Ishikawa (cell line): ENCODE results near the gene POLR3C.
A peak's percentile ranks its signal among the peaks of the same experiment; 100 is the strongest.

Experiments
- CEBPB ChIP-seq: IDR thresholded peaks from 2 replicates; pipeline ENCODE4 v1.6.1; 2012
- CREB1 ChIP-seq: IDR thresholded peaks from 2 replicates; pipeline ENCODE4 v1.6.1; 2012; ENCODE audit warnings: low read depth
- EGR1 ChIP-seq: IDR thresholded peaks from 2 replicates; pipeline ENCODE4 v1.6.1; 2012
- EP300 ChIP-seq: IDR thresholded peaks from 2 replicates; pipeline ENCODE4 v1.6.1; 2012; ENCODE audit warnings: borderline replicate concordance
- FOXM1 ChIP-seq: IDR thresholded peaks from 2 replicates; pipeline ENCODE4 v1.6.1; 2012; ENCODE audit warnings: low read depth, borderline replicate concordance
- NFIC ChIP-seq: IDR thresholded peaks from 2 replicates; pipeline ENCODE4 v1.6.1; 2012
- RAD21 ChIP-seq: IDR thresholded peaks from 2 replicates; pipeline ENCODE4 v1.6.1; 2012; ENCODE audit warnings: low read depth
- TAF1 ChIP-seq: IDR thresholded peaks from 2 replicates; pipeline ENCODE4 v1.6.1; 2012; ENCODE audit warnings: low read depth, mild to moderate bottlenecking
- TCF12 ChIP-seq: IDR thresholded peaks from 2 replicates; pipeline ENCODE4 v1.6.1; 2012; ENCODE audit warnings: low read depth
- TEAD4 ChIP-seq: IDR thresholded peaks from 2 replicates; pipeline ENCODE4 v1.6.1; 2012
- YY1 ChIP-seq: IDR thresholded peaks from 2 replicates; pipeline ENCODE4 v1.6.1; 2012; ENCODE audit warnings: low read depth
- ZBTB7A ChIP-seq: IDR thresholded peaks from 2 replicates; pipeline ENCODE4 v1.6.1; 2012; ENCODE audit warnings: low read depth
- TF ChIP-seq, protein P1 (sequence below): IDR thresholded peaks from 2 replicates; pipeline ENCODE4 v1.6.1; 2012
- TF ChIP-seq, protein P2 (sequence below): IDR thresholded peaks from 2 replicates; pipeline ENCODE4 v1.6.1; 2012
- TF ChIP-seq, protein P3 (sequence below): IDR thresholded peaks from 2 replicates; pipeline ENCODE4 v1.6.1; 2012; ENCODE audit warnings: low read depth, mild to moderate bottlenecking

POLR3C gene

DNA sequence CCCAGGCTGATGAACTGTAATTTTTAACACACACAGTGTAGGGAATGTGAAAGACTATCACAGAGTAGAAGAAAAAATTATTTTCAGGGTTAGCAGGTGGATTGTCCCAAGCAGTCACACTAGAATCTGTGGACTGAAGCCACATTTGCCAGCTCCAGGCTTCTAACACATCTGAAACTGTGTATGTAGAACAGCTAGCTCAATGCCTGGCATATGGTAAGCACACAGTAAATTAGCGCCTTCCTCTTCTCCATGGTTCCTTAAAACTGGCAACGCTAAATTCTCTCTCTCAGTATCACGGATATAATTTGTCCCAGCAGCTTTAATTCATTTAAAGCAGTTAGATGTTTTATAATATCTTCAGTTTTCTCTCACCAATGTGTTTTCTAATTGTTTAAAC is 19.0 kb downstream of the POLR3C start:
- TF ChIP-seq YY1 (no peak), CREB1 (no peak), CEBPB (no peak), TAF1 (no peak), FOXM1 (no peak), ZBTB7A (no peak), TEAD4 (no peak), TCF12 (no peak), EP300 (no peak), EGR1 (no peak), RAD21 (no peak), NFIC (no peak)
- TF ChIP-seq, protein P1, sequence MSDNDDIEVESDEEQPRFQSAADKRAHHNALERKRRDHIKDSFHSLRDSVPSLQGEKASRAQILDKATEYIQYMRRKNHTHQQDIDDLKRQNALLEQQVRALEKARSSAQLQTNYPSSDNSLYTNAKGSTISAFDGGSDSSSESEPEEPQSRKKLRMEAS, result no peak
- TF ChIP-seq, protein P2, sequence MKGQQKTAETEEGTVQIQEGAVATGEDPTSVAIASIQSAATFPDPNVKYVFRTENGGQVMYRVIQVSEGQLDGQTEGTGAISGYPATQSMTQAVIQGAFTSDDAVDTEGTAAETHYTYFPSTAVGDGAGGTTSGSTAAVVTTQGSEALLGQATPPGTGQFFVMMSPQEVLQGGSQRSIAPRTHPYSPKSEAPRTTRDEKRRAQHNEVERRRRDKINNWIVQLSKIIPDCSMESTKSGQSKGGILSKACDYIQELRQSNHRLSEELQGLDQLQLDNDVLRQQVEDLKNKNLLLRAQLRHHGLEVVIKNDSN, result no peak
- TF ChIP-seq, protein P3, sequence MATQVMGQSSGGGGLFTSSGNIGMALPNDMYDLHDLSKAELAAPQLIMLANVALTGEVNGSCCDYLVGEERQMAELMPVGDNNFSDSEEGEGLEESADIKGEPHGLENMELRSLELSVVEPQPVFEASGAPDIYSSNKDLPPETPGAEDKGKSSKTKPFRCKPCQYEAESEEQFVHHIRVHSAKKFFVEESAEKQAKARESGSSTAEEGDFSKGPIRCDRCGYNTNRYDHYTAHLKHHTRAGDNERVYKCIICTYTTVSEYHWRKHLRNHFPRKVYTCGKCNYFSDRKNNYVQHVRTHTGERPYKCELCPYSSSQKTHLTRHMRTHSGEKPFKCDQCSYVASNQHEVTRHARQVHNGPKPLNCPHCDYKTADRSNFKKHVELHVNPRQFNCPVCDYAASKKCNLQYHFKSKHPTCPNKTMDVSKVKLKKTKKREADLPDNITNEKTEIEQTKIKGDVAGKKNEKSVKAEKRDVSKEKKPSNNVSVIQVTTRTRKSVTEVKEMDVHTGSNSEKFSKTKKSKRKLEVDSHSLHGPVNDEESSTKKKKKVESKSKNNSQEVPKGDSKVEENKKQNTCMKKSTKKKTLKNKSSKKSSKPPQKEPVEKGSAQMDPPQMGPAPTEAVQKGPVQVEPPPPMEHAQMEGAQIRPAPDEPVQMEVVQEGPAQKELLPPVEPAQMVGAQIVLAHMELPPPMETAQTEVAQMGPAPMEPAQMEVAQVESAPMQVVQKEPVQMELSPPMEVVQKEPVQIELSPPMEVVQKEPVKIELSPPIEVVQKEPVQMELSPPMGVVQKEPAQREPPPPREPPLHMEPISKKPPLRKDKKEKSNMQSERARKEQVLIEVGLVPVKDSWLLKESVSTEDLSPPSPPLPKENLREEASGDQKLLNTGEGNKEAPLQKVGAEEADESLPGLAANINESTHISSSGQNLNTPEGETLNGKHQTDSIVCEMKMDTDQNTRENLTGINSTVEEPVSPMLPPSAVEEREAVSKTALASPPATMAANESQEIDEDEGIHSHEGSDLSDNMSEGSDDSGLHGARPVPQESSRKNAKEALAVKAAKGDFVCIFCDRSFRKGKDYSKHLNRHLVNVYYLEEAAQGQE, result no peak

DNA sequence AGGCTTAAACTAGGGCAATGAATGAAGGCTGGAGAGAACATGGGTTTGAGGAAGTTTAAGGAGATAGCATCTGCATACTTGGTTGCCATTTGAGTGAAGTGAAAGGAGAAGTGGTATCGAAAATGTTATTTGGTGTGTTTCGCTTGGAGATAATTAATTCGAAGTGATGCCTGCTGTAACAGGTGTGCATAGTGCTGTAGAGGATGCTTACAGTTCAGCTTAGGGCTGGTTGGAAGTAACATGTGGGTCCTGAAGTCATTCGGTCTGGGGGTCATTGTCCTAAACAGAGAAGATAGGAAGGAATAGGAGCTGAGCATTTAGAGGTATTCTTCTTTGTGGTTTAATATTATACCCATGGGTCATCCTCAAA is 21.1 kb downstream of the POLR3C start:
- no peak for TF ChIP-seq NFIC
- TF ChIP-seq TEAD4, result no peak
- no peak for TF ChIP-seq CREB1
- no peak for TF ChIP-seq YY1
- no peak for TF ChIP-seq TAF1
- TF ChIP-seq, protein P2, result no peak
- TF ChIP-seq, protein P1, result no peak
- TF ChIP-seq EP300, result no peak
- TF ChIP-seq FOXM1, result no peak
- TF ChIP-seq EGR1, result no peak

DNA sequence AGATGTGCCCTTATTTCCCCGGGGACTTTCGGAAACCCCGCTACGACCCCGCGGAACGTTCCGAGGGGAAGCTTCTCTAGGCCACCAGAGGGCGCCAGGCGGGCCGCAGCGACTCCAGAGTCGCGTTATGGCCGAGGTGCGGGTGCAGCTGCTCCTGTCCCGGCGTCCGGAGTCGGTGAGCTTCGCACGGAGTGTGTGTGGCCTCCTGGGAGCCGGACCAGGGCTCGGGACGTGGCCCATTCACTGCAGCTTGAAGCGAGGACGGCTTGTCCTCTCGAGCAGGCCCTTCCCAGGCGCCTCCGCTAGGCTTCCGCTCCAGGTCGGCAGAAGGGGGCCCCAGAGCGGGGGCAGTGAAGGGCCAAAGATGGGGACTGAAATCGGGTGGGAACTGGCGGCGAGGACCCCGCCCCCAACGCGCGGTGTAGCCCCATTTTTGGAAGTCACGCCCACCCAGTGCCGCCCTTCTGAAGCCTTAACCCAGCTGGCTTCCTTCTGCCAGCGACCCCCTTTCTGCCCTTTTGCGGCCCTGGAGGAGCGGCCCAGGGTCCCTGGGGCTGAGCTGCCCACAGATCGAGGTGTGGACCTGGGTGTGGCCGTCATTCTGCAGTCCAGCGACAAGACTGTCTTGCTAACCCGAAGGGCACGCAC is 21.6 kb downstream of the POLR3C start, which contains the start of gene NUDT17:
Gene NUDT17, plus strand, starts transcription at position 117 of the 648 bp plus-strand sequence. Its CDS starts 11 bp downstream, at position 128.
- TF ChIP-seq TAF1, result peak; percentile 21; the same call in 1 of the 2 replicates
- TF ChIP-seq ZBTB7A, result peak; percentile 54
- TF ChIP-seq EP300, result no peak
- TF ChIP-seq, protein P2, result no peak
- TF ChIP-seq, protein P1, result peak; percentile 46; the same call in 1 of the 2 replicates
- TF ChIP-seq RAD21, result peak; percentile 59; the same call in 1 of the 2 replicates
- TF ChIP-seq YY1, result peak; percentile 83

DNA sequence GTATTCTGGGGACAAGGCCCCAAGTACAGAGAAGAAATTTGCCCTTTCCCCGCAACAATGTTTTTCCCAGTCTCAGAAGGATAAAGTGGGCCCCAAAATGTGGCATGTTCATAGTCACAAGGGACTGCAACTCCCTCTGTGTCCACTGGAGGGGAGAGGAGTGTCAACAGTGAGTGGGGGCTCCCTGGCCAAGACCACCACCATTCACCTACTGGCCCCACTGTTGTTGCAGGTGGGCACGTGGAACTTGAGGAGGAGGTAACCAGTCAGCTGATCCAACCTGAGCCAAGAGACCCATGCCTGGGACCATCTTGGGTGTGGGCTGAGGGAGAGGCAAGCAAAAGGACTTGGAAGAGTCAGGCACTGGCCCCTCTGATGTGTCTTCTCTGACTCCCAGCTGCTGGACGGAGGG is 22.2 kb downstream of the POLR3C start:
- TF ChIP-seq TAF1 (no peak), CEBPB (no peak), TCF12 (no peak), ZBTB7A (peak; percentile 94), YY1 (no peak), RAD21 (peak; percentile 44)
- TF ChIP-seq, protein P1, result no peak

DNA sequence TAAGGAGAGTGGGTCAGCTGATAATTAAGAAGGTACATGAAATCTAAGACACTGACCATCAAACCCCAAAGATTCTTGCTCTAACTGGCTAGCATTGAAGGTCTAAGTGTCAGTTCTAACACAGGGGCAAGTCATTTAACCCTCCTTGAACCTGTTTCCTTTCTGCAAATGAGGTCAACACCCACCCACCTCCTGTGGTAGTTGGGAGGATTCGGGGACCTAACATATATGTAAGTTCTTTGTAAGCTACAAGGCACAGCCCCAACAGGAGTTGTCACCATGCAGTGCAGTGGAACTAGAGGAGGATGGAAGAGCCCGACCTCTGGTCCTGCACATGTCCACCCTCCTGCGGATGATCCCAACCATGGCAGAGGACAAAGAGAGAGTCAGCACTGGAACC is 23.8 kb downstream of the POLR3C start:
- TF ChIP-seq TAF1 (no peak), YY1 (no peak), CEBPB (no peak), EP300 (no peak), EGR1 (no peak), TCF12 (no peak), NFIC (no peak), FOXM1 (no peak), ZBTB7A (no peak), CREB1 (no peak), RAD21 (no peak), TEAD4 (no peak)
- TF ChIP-seq, protein P1, result no peak
- TF ChIP-seq, protein P2, result no peak
- TF ChIP-seq, protein P3, result no peak
